GM12878 (cell line): ENCODE data around the gene APBA3. TPM values are rescaled to one million over a fixed set of nuclear protein-coding genes. Genes with fewer than 3 reads are reported as not detected.

Source experiments
- ATAC-seq: fragments of 200-7000 bp; cut with Tn5 transposase; 3 replicates; pipeline ENCODE4 v1.9.1; 2020; ENCODE audit warnings: mild to moderate bottlenecking, moderate library complexity
- BruUV-seq: library from RNA; stranded (reverse); fragments of 400-500 nt; replicated peaks from 2 replicates; lab custom pipeline; 2021; lab: Mats Ljungman, UMichigan
- CTCF ChIA-PET: fragments of 300-600 bp; sonication (Branson Sonifier 250); formaldehyde crosslinking; extraction: SDS; loops from one replicate; lab custom pipeline; 2021; ENCODE audit warnings: inconsistent platforms; lab: Yijun Ruan, JAX
- POLR2A ChIA-PET: fragments of 350-600 bp; formaldehyde crosslinking; extraction: SDS; loops from one replicate; lab custom pipeline; 2021; ENCODE audit warnings: inconsistent platforms; lab: Charles Lee
- RAD21 ChIA-PET: fragments of 300-600 bp; sonication (Branson Sonifier 250); formaldehyde crosslinking; loops from one replicate; lab custom pipeline; 2023; ENCODE audit warnings: antibody characterized with exemption; ENCODE audit not compliant: unreplicated experiment; lab: Charles Lee
- SMC1A ChIA-PET: fragments of 300-600 bp; sonication (Branson Sonifier 250); formaldehyde crosslinking; loops from one replicate; lab custom pipeline; 2023; ENCODE audit not compliant: unreplicated experiment, uncharacterized antibody; lab: Charles Lee
- DNase-seq: peaks from one replicate; pipeline ENCODE4 v3.0.0-alpha.2; 2011; ENCODE audit warnings: low read depth, low spot score
- FAIRE-seq: peaks from 3 replicates; lab custom pipeline; 2011; peaks lifted over from hg19 to GRCh38; lab: Jason Lieb, UNC
- H2AFZ ChIP-seq: 2 replicates; pipeline ENCODE4 v1.6.0; 2011; ENCODE audit warnings: low read depth, low read length, control low read depth; ENCODE audit not compliant: control insufficient read depth
- H3K27ac ChIP-seq: 2 replicates; pipeline ENCODE4 v1.5.1; 2011; ENCODE audit warnings: control low read depth; ENCODE audit not compliant: control insufficient read depth, insufficient read depth
- H3K27me3 ChIP-seq, 2 experiments: replicated peaks in 1 of 2; 2 replicates each; pipeline versions ENCODE4 v1.6.0 to v1.6.1; 2011; ENCODE audit warnings: low read length in 1 of 2; ENCODE audit not compliant: control insufficient read depth in 2 of 2, insufficient read depth in 2 of 2
- H3K36me3 ChIP-seq, 2 experiments: 2 replicates each; pipeline ENCODE4 v1.5.1; 2011; ENCODE audit warnings: low read length in 1 of 2; ENCODE audit not compliant: control insufficient read depth in 2 of 2, insufficient read depth in 2 of 2
- H3K4me1 ChIP-seq: 2 replicates; pipeline ENCODE4 v1.6.1; 2011; ENCODE audit warnings: mild to moderate bottlenecking, low read length, moderate library complexity, mixed read lengths; ENCODE audit not compliant: control insufficient read depth, insufficient read depth
- H3K4me2 ChIP-seq: 2 replicates; pipeline ENCODE4 v1.6.0; 2011; ENCODE audit warnings: control low read depth; ENCODE audit not compliant: control insufficient read depth, insufficient read depth
- H3K4me3 ChIP-seq: fragments of 200-600 bp; sonication (generic); 2 replicates; pipeline ENCODE4 v1.5.1; 2016
- H3K79me2 ChIP-seq: 2 replicates; pipeline ENCODE4 v1.6.0; 2011; ENCODE audit warnings: low read length; ENCODE audit not compliant: control insufficient read depth, insufficient read depth
- H3K9ac ChIP-seq: 2 replicates; pipeline ENCODE4 v1.8.0; 2011; ENCODE audit warnings: low read length, control low read depth, mixed read lengths; ENCODE audit not compliant: control insufficient read depth, insufficient read depth
- H3K9me3 ChIP-seq: replicated peaks from 3 replicates; pipeline ENCODE4 v1.5.1; 2011; ENCODE audit warnings: mild to moderate bottlenecking, low read length; ENCODE audit not compliant: control insufficient read depth, insufficient read depth
- H4K20me1 ChIP-seq: 2 replicates; pipeline ENCODE4 v1.6.0; 2011; ENCODE audit not compliant: control insufficient read depth, insufficient read depth
- CREM ChIP-seq: IDR thresholded peaks from 2 replicates; pipeline ENCODE4 v1.6.1; 2014; ENCODE audit warnings: antibody characterized with exemption, low read depth
- IRF4 ChIP-seq: IDR thresholded peaks from 2 replicates; pipeline ENCODE4 v1.6.1; 2011; ENCODE audit warnings: low read depth, low read length
- JUND ChIP-seq: IDR thresholded peaks from 2 replicates; pipeline ENCODE4 v1.6.1; 2012; ENCODE audit warnings: low read depth, mild to moderate bottlenecking, low read length, improper control_type of control experiment, moderate library complexity
- SMARCA5 ChIP-seq: fragments of 450-650 bp; IDR thresholded peaks from 2 replicates; pipeline ENCODE4 v1.6.1; 2017; ENCODE audit warnings: mild to moderate bottlenecking
- SMC3 ChIP-seq: IDR thresholded peaks from 2 replicates; pipeline ENCODE4 v1.6.1; 2011; ENCODE audit warnings: low read length, improper control_type of control experiment, borderline replicate concordance
- TCF7 ChIP-seq: IDR thresholded peaks from 2 replicates; pipeline ENCODE4 v1.6.1; 2014; ENCODE audit warnings: antibody characterized with exemption, borderline replicate concordance
- WRNIP1 ChIP-seq: IDR thresholded peaks from 2 replicates; pipeline ENCODE4 v1.6.1; 2011; ENCODE audit warnings: low read depth, low read length, improper control_type of control experiment, borderline replicate concordance
- WGBS: methylation state at CpG from one replicate; pipeline ENCODE4 v1.1.6; 2016; ENCODE audit warnings: low lambda C conversion rate; ENCODE audit not compliant: insufficient replicate concordance, insufficient coverage; ENCODE audit errors: missing lambda C conversion rate; 5-methylcytosine and 5-hydroxymethylcytosine counted together
- in situ Hi-C: fragments of 300-500 bp; cut with MboI; formaldehyde crosslinking; loops from 9 replicates; pipeline ENCODE4 v1.14.3; 2018; ENCODE audit warnings: mixed read lengths
- intact Hi-C: fragments of 100-400 bp; cut with micrococcal nuclease; formaldehyde crosslinking; loops from one replicate; pipeline ENCODE4 v1.14.2; 2022; ENCODE audit not compliant: unreplicated experiment
- polyA plus RNA-seq, 11 experiments: library from polyadenylated mRNA; depleted of rRNA in 4 of 11; unstranded in 6 of 11; stranded (reverse) in 5 of 11; fragments of >200 nt; fragmentation: Nextera tagmentation in 4 of 11; fragmentation: Illumina TruSeq in 1 of 11; extraction: Ambion mirVana in 4 of 11; extraction: Trizol in 1 of 11; gene quantifications; 1 replicate in 1 of 11; 2 replicates in 10 of 11; pipeline versions ENCODE4 v1.2.1 to v1.2.3, GENCODE V29; 2011 to 2016; ENCODE audit warnings: inconsistent platforms in 2 of 11, missing spikeins in 2 of 11, low read depth in 1 of 11
- total RNA-seq, 4 experiments: library from RNA; depleted of rRNA in 3 of 4; stranded (reverse); fragments of >200 nt in 3 of 4; fragmentation: Illumina TruSeq in 1 of 4; extraction: Trizol in 1 of 4; gene quantifications; 2 replicates each; pipeline versions ENCODE4 v1.2.1 to v1.2.3, GENCODE V29; 2013 to 2021
- TF ChIP-seq, protein P1 (sequence below): IDR thresholded peaks from 2 replicates; pipeline ENCODE4 v1.6.1; 2012; ENCODE audit warnings: low read depth, low read length, improper control_type of control experiment
- TF ChIP-seq, protein P2 (sequence below), 3 experiments: IDR thresholded peaks in 2 of 3; conservative IDR thresholded peaks in 1 of 3; 2 replicates each; pipeline ENCODE4 v1.5.1; 2011; ENCODE audit warnings: low read depth in 3 of 3, low read length in 3 of 3, mild to moderate bottlenecking in 3 of 3, control low read depth in 2 of 3, moderate library complexity in 2 of 3, inconsistent platforms in 1 of 3, mixed read lengths in 1 of 3; ENCODE audit not compliant: control insufficient read depth in 2 of 3, insufficient read depth in 1 of 3; ENCODE audit errors: extremely low read depth in 1 of 3
- TF ChIP-seq, protein P3 (sequence below): fragments of 450-650 bp; IDR thresholded peaks from 2 replicates; pipeline ENCODE4 v1.6.1; 2016; ENCODE audit warnings: mild to moderate bottlenecking
- TF ChIP-seq, protein P4 (sequence below): fragments of 450-650 bp; IDR thresholded peaks from 2 replicates; pipeline ENCODE4 v1.6.1; 2017; ENCODE audit warnings: borderline replicate concordance

Gene APBA3
- total and polyA plus RNA-seq, 10 of the 15 experiments (the other 5 are each of a cell fraction or from before 2014, with no cell fraction given) = 0.31 to 36.4 (median 18.3) TPM

DNA sequence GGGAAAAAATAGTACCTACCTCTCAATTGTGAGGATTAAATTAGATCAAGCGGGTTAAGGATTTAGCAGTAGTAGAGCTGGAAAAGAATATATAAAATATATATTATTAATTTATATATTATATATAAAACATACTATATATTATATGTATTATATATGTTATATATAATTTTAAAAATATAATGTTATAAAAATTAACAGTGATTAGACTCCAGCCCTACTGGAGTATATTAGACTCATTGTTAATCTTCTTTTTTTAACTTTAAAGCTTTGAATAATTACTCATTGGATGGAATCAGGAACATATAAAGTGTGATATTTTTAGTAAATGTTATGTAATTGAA is 610 bp upstream of the APBA3 start:
- ChIA-PET CTCF (interaction anchor here (0.7 to 2.3 kb wide), 10 partner anchors 9 to 486 kb away, joined by 3 to 13 read pairs (median 3); partner anchors contain the start of genes EEF2 and PIP5K1C), RAD21 (interaction anchor here (0.6 to 2.1 kb wide), 10 partner anchors 10 to 1614 kb away, joined by 3 to 7 read pairs (median 4); no protein-coding TSS in a partner anchor), SMC1A (interaction anchor here (0.6 to 1.5 kb wide), 10 partner anchors 18 to 445 kb away, joined by 3 to 8 read pairs (median 3); partner anchors contain the start of gene EEF2)
- DNase-seq (no peak), ATAC-seq (no peak)
- WGBS = 0% methylated on average over 1 of the region's 1 CpG
- H3K4me1 ChIP-seq = peaks cover 4% of the 10 kb centered on the region; the same call in 1 of the 2 replicates
- no peaks in the 10 kb centered on the region for H3K9me3 ChIP-seq
- H3K4me2 ChIP-seq = peak overlapping the region; percentile 85
- no peaks in the 10 kb centered on the region for H4K20me1 ChIP-seq
- H3K27ac ChIP-seq = peak overlapping the region; percentile 100
- in situ Hi-C loops = no loop called here
- H3K27me3 ChIP-seq = no peaks in the 10 kb centered on the region
- TF ChIP-seq JUND = no peak
- TF ChIP-seq, protein P1, sequence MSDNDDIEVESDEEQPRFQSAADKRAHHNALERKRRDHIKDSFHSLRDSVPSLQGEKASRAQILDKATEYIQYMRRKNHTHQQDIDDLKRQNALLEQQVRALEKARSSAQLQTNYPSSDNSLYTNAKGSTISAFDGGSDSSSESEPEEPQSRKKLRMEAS = no peak
- TF ChIP-seq WRNIP1 = no peak
- TF ChIP-seq SMARCA5 = no peak
- TF ChIP-seq, protein P2, sequence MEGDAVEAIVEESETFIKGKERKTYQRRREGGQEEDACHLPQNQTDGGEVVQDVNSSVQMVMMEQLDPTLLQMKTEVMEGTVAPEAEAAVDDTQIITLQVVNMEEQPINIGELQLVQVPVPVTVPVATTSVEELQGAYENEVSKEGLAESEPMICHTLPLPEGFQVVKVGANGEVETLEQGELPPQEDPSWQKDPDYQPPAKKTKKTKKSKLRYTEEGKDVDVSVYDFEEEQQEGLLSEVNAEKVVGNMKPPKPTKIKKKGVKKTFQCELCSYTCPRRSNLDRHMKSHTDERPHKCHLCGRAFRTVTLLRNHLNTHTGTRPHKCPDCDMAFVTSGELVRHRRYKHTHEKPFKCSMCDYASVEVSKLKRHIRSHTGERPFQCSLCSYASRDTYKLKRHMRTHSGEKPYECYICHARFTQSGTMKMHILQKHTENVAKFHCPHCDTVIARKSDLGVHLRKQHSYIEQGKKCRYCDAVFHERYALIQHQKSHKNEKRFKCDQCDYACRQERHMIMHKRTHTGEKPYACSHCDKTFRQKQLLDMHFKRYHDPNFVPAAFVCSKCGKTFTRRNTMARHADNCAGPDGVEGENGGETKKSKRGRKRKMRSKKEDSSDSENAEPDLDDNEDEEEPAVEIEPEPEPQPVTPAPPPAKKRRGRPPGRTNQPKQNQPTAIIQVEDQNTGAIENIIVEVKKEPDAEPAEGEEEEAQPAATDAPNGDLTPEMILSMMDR (IDR thresholded peaks at IDR 0.05 in 2 of 3, conservative IDR thresholded peaks at IDR 0.05 in 1 of 3; ENCODE audit: control insufficient read depth in 2 of 3, extremely low read depth in 1 of 3, insufficient read depth in 1 of 3, low read depth in 3 of 3, low read length in 3 of 3) = no peak
- TF ChIP-seq, protein P3, sequence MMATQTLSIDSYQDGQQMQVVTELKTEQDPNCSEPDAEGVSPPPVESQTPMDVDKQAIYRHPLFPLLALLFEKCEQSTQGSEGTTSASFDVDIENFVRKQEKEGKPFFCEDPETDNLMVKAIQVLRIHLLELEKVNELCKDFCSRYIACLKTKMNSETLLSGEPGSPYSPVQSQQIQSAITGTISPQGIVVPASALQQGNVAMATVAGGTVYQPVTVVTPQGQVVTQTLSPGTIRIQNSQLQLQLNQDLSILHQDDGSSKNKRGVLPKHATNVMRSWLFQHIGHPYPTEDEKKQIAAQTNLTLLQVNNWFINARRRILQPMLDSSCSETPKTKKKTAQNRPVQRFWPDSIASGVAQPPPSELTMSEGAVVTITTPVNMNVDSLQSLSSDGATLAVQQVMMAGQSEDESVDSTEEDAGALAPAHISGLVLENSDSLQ = no peak
- no peak for TF ChIP-seq SMC3
- no peak for TF ChIP-seq IRF4
- no peak for TF ChIP-seq TCF7
- TF ChIP-seq, protein P4, sequence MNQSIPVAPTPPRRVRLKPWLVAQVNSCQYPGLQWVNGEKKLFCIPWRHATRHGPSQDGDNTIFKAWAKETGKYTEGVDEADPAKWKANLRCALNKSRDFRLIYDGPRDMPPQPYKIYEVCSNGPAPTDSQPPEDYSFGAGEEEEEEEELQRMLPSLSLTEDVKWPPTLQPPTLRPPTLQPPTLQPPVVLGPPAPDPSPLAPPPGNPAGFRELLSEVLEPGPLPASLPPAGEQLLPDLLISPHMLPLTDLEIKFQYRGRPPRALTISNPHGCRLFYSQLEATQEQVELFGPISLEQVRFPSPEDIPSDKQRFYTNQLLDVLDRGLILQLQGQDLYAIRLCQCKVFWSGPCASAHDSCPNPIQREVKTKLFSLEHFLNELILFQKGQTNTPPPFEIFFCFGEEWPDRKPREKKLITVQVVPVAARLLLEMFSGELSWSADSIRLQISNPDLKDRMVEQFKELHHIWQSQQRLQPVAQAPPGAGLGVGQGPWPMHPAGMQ = no peak
- no peak for TF ChIP-seq CREM
- TF ChIP-seq, all 136 proteins: peak for 0
- Histone ChIP-seq H3K36me3 (peaks cover 0 to 6% of the 10 kb centered on the region in 2 experiments; a peak in 3 of 4 replicates), H3K4me3 (no peak overlapping the region), H2AFZ (peak overlapping the region; percentile 97), H3K9ac (peak overlapping the region; percentile 98), H3K79me2 (peaks cover 25% of the 10 kb centered on the region)
- POLR2A ChIA-PET = interaction anchor here (0.6 to 1.9 kb wide), 7 partner anchors 208 to 1692 kb away, joined by 3 to 5 read pairs (median 4); partner anchors contain the start of gene MPND
- no peak for FAIRE-seq
- BruUV-seq = no TSS peak
- intact Hi-C loops = no loop called here
